Activated T-cell treated with anti-CD3 and anti-CD28 coated beads for 1 hour (primary cell): ENCODE results near the gene DYNLRB1.

ENCODE experiments used
- DNase-seq: peaks from one replicate; pipeline ENCODE4 v3.0.0-alpha.2; 2020; ENCODE audit warnings: low read depth

The DYNLRB1 gene

GRCh38 chr20:34558320-34559218 lies 42.3 kb downstream of the DYNLRB1 start, which contains the start of gene MAP1LC3A:
MAP1LC3A (plus strand) TSS chr20:34558718; CDS start chr20:34558869, 151 bp downstream.
- DNase-seq: peak; percentile 89

DNA sequence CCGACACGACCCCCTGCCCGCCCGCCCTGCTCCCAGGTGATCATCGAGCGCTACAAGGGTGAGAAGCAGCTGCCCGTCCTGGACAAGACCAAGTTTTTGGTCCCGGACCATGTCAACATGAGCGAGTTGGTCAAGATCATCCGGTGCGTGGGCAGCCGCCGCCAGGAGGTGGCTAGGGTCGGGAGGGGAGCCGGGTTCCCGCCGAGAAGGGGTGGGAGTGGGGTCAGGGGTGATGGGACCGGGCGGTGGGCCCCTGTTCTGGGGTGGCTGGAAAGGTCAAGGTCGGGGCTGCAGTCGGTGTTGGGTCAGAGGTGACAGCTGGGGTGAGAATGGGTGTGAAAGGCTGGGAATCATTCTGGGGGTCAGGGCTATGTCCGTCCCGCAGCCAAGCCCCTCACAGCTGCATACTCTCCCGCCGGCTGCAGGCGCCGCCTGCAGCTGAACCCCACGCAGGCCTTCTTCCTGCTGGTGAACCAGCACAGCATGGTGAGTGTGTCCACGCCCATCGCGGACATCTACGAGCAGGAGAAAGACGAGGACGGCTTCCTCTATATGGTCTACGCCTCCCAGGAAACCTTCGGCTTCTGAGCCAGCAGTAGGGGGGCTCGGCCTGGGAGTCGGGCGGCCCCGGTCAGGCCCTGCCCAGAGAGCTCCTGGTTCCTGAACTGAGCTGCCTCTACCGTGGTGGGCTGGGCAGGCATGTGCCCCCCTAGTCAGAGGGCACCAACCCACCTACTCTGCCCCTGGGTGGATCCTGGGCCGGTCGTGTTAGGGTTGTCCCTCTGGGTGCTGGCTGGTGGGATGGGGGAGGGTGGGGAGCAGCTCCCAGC lies 43.3 kb downstream of the DYNLRB1 start:
- DNase-seq: no peak

DNA sequence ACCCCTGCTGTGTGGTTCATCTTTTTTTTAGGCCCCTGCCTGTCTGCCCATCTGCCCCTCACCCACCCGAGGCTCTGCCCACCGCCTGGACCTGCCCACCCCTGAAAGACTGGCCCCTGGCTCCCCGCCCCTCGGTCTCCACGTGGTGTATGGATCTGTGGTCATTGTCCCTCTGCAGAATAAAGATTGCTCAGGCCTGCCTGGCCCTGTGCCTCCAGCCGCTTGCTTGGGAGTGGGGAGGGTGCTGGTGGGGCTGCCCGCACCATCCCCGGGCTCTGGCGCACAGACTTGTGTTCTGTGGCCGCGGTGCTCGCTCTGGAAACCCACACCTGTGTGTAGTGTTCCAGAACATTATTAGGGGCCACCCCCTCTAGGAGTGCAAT lies 43.9 kb downstream of the DYNLRB1 start:
- DNase-seq: no peak

- DNase-seq: no peak
These were observed 44.4 kb downstream of the DYNLRB1 start for GRCh38 chr20:34560614-34561013.

DNA sequence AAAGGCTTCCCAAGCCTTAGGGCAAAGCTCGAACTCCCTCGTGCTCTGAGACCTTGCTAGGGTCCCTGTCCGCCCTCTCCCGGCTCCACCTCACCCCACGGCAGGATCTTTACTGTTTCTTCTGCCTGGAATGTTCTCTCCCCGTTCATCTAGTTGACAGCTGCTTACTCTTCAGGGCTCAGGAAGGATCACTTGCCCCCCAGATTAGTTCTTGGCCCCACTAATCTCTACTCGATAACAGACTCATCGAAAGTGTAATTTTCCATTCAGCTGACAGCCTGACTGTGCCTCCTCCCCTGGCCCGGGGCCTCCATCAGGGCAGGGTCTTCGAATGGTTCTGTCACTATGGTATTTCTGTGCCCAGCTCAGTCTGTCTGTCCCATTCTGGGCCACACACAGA lies 45.4 kb downstream of the DYNLRB1 start:
- no peak for DNase-seq

DNA sequence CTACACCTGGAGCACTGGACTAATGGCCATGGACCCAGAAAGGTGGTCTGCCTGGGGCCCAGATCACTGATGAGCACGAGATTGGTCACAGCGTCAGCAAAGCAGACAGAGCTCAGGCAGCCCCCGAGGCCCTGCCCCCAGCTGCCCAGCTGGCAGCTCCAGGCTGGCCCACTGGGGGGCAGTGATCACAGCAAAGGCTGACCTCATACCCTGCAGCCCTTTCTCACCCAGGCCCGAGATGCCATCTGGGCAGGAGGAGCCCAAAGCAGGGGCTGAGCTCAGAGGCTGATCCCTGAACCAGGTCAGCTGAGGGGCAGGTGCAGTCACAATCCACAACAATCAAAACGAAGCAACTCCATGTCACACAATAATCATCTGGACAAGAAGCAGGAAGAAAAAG lies 46.4 kb downstream of the DYNLRB1 start:
- DNase-seq: no peak

GRCh38 chr20:34564833-34565232 lies 48.6 kb downstream of the DYNLRB1 start:
- DNase-seq: no peak

GRCh38 chr20:34566978-34567891 lies 51.0 kb downstream of the DYNLRB1 start:
- no peak for DNase-seq

GRCh38 chr20:34567892-34568865 lies 52.0 kb downstream of the DYNLRB1 start:
- DNase-seq: no peak

- DNase-seq: no peak
These were observed 53.4 kb downstream of the DYNLRB1 start for GRCh38 chr20:34569598-34569997.

DNA sequence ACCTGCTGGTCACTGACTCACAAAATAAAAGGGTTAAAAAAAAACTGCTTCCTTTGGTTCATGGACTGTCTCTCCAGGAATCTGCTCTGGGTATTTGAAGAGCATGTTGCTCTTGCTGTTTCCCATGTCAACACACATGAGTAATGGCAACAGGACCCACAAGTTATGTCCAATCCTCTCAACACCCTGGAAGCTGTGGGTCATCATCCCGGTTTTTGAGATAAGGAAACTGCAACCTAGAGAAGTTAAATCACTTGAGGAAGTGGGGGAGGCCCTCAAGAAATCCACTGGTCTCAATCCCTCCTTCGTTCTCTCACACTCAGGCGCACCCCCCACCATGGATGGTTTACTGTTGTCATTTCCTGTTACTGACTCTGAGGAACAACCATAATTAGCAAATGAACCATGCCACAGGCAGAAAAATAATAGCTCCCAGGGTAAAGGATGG lies 54.7 kb downstream of the DYNLRB1 start:
- DNase-seq: no peak

GRCh38 chr20:34571753-34572152 lies 55.5 kb downstream of the DYNLRB1 start:
- no peak for DNase-seq

DNA sequence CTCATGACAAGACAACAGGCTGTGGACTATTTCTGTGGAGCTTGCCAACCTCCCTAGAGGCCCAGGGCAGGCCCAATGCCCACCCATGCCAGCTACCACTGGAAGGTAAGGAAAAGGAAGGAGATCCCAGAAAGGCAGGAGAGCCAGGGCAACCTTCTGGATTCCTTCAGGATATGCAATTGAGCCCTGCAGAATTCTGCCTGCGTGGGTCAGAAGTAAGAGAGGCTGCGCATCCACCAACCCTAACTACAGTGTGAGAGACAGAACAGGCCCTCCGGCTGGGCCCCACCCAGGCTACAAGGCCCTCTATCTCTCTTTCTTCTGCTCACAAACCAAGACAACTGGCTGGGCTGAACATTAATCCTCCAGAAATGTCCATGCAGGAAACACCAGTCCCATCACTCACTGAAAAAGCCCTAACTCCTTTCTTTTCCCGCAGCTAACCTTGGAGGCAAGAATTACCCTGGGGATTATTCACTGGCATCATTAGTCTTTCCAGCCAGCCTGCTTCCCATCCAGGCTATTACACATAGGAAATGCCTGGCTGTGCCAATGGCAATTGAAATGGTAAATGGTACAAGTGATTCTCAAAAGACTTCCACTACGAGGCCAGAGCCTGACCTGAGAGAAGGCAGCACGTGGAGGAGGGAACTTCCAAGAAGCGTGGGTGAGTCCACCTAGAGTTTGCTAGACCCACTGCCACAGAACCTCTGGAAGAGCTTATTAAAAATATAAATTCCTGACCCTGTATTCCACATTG lies 57.5 kb downstream of the DYNLRB1 start:
- DNase-seq: no peak

DNA sequence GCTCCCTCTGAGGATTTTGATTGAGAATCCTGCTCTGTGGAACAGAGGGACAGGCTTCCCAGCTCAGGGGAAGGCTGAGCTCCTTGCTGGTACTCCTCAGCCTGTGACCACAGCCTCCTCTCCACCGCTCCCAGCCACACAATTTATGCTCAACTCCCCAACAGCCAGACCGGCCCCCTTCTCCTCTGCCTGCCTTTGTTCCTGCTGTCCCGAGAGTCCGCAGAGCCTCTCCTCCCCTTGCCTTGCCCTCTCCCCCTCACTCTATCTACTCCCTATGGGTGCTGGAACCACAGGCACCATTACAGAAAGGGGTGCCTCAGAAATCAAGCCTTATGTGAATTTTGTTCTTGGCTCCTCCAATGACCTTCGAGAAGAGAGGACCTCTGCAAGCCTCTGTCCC lies 58.2 kb downstream of the DYNLRB1 start:
- DNase-seq: no peak

- DNase-seq: no peak
These were observed 58.6 kb downstream of the DYNLRB1 start for GRCh38 chr20:34574861-34575260.

- DNase-seq: no peak
These were observed 59.0 kb downstream of the DYNLRB1 start for GRCh38 chr20:34575271-34575670.

- no peak for DNase-seq
These were observed 59.5 kb downstream of the DYNLRB1 start for GRCh38 chr20:34575756-34576155.

DNA sequence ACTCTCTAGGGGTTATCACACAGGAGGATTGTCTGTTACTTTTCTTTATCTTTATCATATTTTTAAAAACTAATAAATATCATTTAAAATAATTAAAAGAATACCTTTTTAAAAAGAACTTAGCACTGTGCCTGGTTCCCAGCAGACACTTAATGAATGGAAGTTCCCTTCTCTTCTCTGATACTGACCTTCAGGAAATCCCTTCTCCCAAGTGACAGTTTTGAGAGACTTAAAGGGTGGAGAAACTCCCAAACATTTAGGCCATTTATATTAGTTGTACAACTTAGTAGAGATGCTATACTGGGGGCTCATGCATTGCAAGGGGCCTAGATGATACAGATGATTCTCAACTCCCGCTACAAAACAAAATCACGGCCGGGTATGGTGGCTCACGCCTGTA lies 60.8 kb downstream of the DYNLRB1 start:
- DNase-seq: no peak

- DNase-seq: no peak
These were observed 61.8 kb downstream of the DYNLRB1 start for GRCh38 chr20:34578025-34578424.

DNA sequence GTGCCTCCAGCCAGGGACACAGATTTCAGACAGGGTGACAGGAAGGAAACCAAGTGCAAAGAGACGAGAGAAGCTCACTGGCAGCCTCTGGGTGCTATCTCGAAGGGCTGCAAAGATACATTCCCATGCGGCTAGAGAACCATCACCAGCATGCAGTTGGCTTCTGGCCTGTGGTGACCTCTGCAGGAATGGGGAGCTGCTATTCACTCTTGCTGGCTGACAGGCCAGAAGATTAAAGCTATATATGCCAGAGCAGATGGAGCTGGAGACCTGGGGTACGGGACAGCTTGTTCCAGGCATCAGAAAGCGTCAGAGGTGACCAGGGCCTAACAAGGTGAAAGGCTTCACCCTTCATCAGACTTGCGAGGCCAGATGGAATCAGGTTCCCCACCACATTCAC lies 62.3 kb downstream of the DYNLRB1 start:
- DNase-seq: no peak
